ENCODE measurements around the gene KIF13A.

KIF13A gene

DNA sequence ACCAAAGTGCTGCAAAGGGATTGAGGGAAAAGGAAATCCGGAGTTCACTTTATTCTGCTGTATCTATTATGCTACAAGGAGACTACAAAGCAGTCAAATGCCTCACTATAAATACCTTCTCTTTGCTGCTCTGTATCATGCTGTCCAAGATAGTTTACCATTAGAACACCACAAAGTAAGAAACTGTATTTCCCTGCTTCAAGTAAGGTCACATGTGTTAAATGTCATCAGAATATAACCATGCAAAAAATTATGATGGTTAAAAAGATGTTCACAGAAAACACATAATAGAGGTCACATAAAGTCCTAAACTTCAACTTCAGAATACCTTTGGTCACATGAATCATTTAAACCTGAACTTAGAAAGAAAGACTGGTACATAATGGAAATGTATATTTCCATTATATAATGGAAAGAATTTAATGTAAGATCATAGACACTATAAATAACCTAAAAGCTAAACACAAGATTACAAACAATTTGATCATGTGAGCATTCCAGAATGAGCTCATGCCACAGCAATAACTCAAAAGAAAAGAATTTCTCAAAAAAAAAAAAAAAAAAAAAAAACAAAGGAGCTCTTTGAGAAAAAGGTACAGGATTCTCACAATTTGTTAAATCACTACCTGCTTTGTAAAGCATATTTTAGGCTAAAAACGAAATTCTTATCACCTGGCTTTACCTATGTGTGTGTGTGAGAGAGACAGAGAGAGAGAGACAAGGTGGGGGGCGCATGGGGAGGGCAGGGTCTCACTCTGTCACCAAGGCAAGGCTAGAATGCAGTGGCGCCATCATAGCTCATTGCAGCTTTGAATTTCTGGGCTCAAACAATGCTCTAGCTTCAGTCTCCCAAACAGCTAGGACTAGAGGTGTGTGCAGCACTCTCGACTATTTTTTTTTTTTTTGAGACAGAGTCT is 58.7 kb downstream of the KIF13A start:
- Histone ChIP-seq H3K9me3 (replicated peaks; ENCODE audit: insufficient read depth, low read length) (no peaks in the 10 kb centered on the region), H3K27ac (ENCODE audit: low read length) (no peak overlapping the region), H3K4me1 (ENCODE audit: low read length) (no peaks in the 10 kb centered on the region), H3K9ac (ENCODE audit: low read length) (no peak overlapping the region), H3K4me2 (ENCODE audit: low read depth, low read length) (no peak overlapping the region), H3K4me3 (ENCODE audit: low read length) (no peak overlapping the region), H3F3A (ENCODE audit: insufficient read depth, low read length) (no peaks in the 10 kb centered on the region), H3K27me3 (replicated peaks; ENCODE audit: insufficient read depth, low read length) (no peaks in the 10 kb centered on the region), H3K9me2 (replicated peaks; ENCODE audit: insufficient read depth, low read length) (no peaks in the 10 kb centered on the region), H3K36me3 (replicated peaks; ENCODE audit: insufficient read depth, low read length) (no peaks in the 10 kb centered on the region), H2AFZ (ENCODE audit: low read length) (no peak overlapping the region), H4K20me1 (ENCODE audit: insufficient read depth, low read length) (no peaks in the 10 kb centered on the region), H3K79me2 (ENCODE audit: low read length) (no peaks in the 10 kb centered on the region)
- no peak for DNase-seq
- TF ChIP-seq EZH2 (optimal IDR thresholded peaks at IDR 0.05; ENCODE audit: low read depth, low read length) (no peak), EZH2phosphoT487 (IDR thresholded peaks at IDR 0.05; ENCODE audit: low read length) (no peak), CTCF (IDR thresholded peaks at IDR 0.05; ENCODE audit: low read length) (no peak)

- no peak overlapping the region for H3K4me2 ChIP-seq (ENCODE audit: low read depth, low read length)
- H3K9me2 ChIP-seq (replicated peaks; ENCODE audit: insufficient read depth, low read length): no peaks in the 10 kb centered on the region
- H3K4me3 ChIP-seq (ENCODE audit: low read length): no peak overlapping the region
- no peaks in the 10 kb centered on the region for H3K4me1 ChIP-seq (ENCODE audit: low read length)
- no peaks in the 10 kb centered on the region for H3F3A ChIP-seq (ENCODE audit: insufficient read depth, low read length)
- no peak overlapping the region for H3K9ac ChIP-seq (ENCODE audit: low read length)
- H2AFZ ChIP-seq (ENCODE audit: low read length): no peak overlapping the region
- no peaks in the 10 kb centered on the region for H4K20me1 ChIP-seq (ENCODE audit: insufficient read depth, low read length)
- no peak for DNase-seq
- H3K79me2 ChIP-seq (ENCODE audit: low read length): no peaks in the 10 kb centered on the region
- H3K27me3 ChIP-seq (replicated peaks; ENCODE audit: insufficient read depth, low read length): no peaks in the 10 kb centered on the region
- no peak overlapping the region for H3K27ac ChIP-seq (ENCODE audit: low read length)
- H3K9me3 ChIP-seq (replicated peaks; ENCODE audit: insufficient read depth, low read length): no peaks in the 10 kb centered on the region
- no peaks in the 10 kb centered on the region for H3K36me3 ChIP-seq (replicated peaks; ENCODE audit: insufficient read depth, low read length)
- TF ChIP-seq EZH2phosphoT487 (IDR thresholded peaks at IDR 0.05; ENCODE audit: low read length) (no peak), CTCF (IDR thresholded peaks at IDR 0.05; ENCODE audit: low read length) (no peak), EZH2 (optimal IDR thresholded peaks at IDR 0.05; ENCODE audit: low read depth, low read length) (no peak)
These were observed 59.7 kb downstream of the KIF13A start for GRCh38 chr6:17927705-17928104.

DNA sequence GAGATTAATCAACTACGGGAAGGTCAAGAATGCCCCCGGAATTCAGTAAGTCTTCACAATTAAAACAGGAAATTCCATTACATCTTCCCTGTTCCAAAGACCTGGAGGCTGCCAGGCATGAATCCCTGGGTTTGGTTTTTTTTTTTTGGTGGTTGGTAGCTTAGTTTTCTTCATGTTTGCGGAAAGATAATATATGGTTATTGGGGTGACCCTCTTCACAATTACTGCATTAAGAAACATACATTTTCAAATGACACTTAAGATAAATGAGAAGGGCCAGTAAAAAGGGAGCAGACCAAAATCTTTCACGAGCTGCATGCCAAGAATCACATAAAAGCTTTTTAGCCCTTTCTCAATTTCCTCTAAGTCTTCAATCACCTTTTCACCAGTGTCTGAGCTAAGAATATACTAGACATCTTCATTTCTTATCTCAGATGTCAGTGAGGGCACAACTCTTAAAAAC is 64.0 kb downstream of the KIF13A start:
- no peaks in the 10 kb centered on the region for H4K20me1 ChIP-seq (ENCODE audit: insufficient read depth, low read length)
- H3K4me3 ChIP-seq (ENCODE audit: low read length): no peak overlapping the region
- no peaks in the 10 kb centered on the region for H3K9me3 ChIP-seq (replicated peaks; ENCODE audit: insufficient read depth, low read length)
- no peaks in the 10 kb centered on the region for H3K79me2 ChIP-seq (ENCODE audit: low read length)
- H3K36me3 ChIP-seq (replicated peaks; ENCODE audit: insufficient read depth, low read length): no peaks in the 10 kb centered on the region
- DNase-seq: no peak
- TF ChIP-seq CTCF (IDR thresholded peaks at IDR 0.05; ENCODE audit: low read length): no peak
- no peak for TF ChIP-seq EZH2 (optimal IDR thresholded peaks at IDR 0.05; ENCODE audit: low read depth, low read length)
- no peak for TF ChIP-seq EZH2phosphoT487 (IDR thresholded peaks at IDR 0.05; ENCODE audit: low read length)
- no peak overlapping the region for H2AFZ ChIP-seq (ENCODE audit: low read length)
- no peaks in the 10 kb centered on the region for H3K9me2 ChIP-seq (replicated peaks; ENCODE audit: insufficient read depth, low read length)
- H3K4me2 ChIP-seq (ENCODE audit: low read depth, low read length): no peak overlapping the region
- H3K27ac ChIP-seq (ENCODE audit: low read length): no peak overlapping the region
- H3K9ac ChIP-seq (ENCODE audit: low read length): no peak overlapping the region
- H3K4me1 ChIP-seq (ENCODE audit: low read length): no peaks in the 10 kb centered on the region
- H3K27me3 ChIP-seq (replicated peaks; ENCODE audit: insufficient read depth, low read length): no peaks in the 10 kb centered on the region
- no peaks in the 10 kb centered on the region for H3F3A ChIP-seq (ENCODE audit: insufficient read depth, low read length)

Data from MM.1S (cell line).